Measurements from ENCODE around the gene C1QB.

Gene C1QB

GRCh38 chr1:22677931-22678896, 25.2 kb downstream of the C1QB start:
- TF ChIP-seq OSR1 (CRISPR knock-in tag; IDR thresholded peaks at IDR 0.05), result no peak
- no peak for ATAC-seq

GRCh38 chr1:22680726-22681125, 27.7 kb downstream of the C1QB start:
- TF ChIP-seq ISL1 (CRISPR knock-in tag; IDR thresholded peaks at IDR 0.05) (no peak), CSDC2 (CRISPR knock-in tag; IDR thresholded peaks at IDR 0.05) (no peak), ZNF70 (CRISPR knock-in tag; IDR thresholded peaks at IDR 0.05) (no peak), ARNTL (CRISPR knock-in tag; IDR thresholded peaks at IDR 0.05; ENCODE audit: borderline replicate concordance, low read depth) (no peak), CSRNP3 (CRISPR knock-in tag; IDR thresholded peaks at IDR 0.05) (no peak), SNAI2 (CRISPR knock-in tag; IDR thresholded peaks at IDR 0.05) (no peak), ESRRG (CRISPR knock-in tag; IDR thresholded peaks at IDR 0.05) (no peak), ZFP3 (CRISPR knock-in tag; IDR thresholded peaks at IDR 0.05) (no peak), ZFP30 (CRISPR knock-in tag; IDR thresholded peaks at IDR 0.05) (no peak), ZNF8 (CRISPR knock-in tag; IDR thresholded peaks at IDR 0.05) (no peak), GLIS3 (CRISPR knock-in tag; IDR thresholded peaks at IDR 0.05) (no peak), PATZ1 (CRISPR knock-in tag; IDR thresholded peaks at IDR 0.05; ENCODE audit: borderline replicate concordance) (no peak)
- ATAC-seq, result no peak

GRCh38 chr1:22681556-22682276, 28.7 kb downstream of the C1QB start:
- TF ChIP-seq TSHZ2 (CRISPR knock-in tag; IDR thresholded peaks at IDR 0.05) (peak; percentile 84), TCF4 (CRISPR knock-in tag; IDR thresholded peaks at IDR 0.05; ENCODE audit: borderline replicate concordance) (peak; percentile 93), RARB (CRISPR knock-in tag; IDR thresholded peaks at IDR 0.05) (no peak)
- ATAC-seq, result peak; percentile 65

- ATAC-seq, result no peak
- TF ChIP-seq RARB (CRISPR knock-in tag; IDR thresholded peaks at IDR 0.05), result no peak
- no peak for TF ChIP-seq ZC3H10 (CRISPR knock-in tag; IDR thresholded peaks at IDR 0.05)
- no peak for TF ChIP-seq ZFP3 (CRISPR knock-in tag; IDR thresholded peaks at IDR 0.05)
- no peak for TF ChIP-seq TCF4 (CRISPR knock-in tag; IDR thresholded peaks at IDR 0.05; ENCODE audit: borderline replicate concordance)
- no peak for TF ChIP-seq TOX (CRISPR knock-in tag; IDR thresholded peaks at IDR 0.05; ENCODE audit: borderline replicate concordance)
- no peak for TF ChIP-seq PPARA (CRISPR knock-in tag; IDR thresholded peaks at IDR 0.05; ENCODE audit: borderline replicate concordance)
- no peak for TF ChIP-seq OSR1 (CRISPR knock-in tag; IDR thresholded peaks at IDR 0.05)
- TF ChIP-seq ARNTL (CRISPR knock-in tag; IDR thresholded peaks at IDR 0.05; ENCODE audit: borderline replicate concordance, low read depth), result no peak
- TF ChIP-seq SNAI2 (CRISPR knock-in tag; IDR thresholded peaks at IDR 0.05), result no peak
- TF ChIP-seq PATZ1 (CRISPR knock-in tag; IDR thresholded peaks at IDR 0.05; ENCODE audit: borderline replicate concordance), result no peak
These were observed 30.5 kb downstream of the C1QB start for GRCh38 chr1:22683547-22683946.
